Activated naive CD4-positive, alpha-beta T cell treated with anti-CD3 and anti-CD28 coated beads, Interleukin-2, amount 50 U/mL, for 16 hours (primary cell): ENCODE results near the gene TMCO1.
"Not testable (repeated sequence)": the region's sequence is repeated elsewhere in the genome, so short reads cannot be mapped to it uniquely, and the experiment has no call there.

Experiments
- DNase-seq: peaks from one replicate; pipeline ENCODE4 v3.0.0-alpha.2; 2020

The TMCO1 gene

GRCh38 chr1:165768513-165769394, at the start of gene TMCO1:
Gene TMCO1, minus strand, starts transcription at chr1:165768868. Its CDS starts 117 bp downstream, at chr1:165768751.
- peak; percentile 92 for DNase-seq

DNA sequence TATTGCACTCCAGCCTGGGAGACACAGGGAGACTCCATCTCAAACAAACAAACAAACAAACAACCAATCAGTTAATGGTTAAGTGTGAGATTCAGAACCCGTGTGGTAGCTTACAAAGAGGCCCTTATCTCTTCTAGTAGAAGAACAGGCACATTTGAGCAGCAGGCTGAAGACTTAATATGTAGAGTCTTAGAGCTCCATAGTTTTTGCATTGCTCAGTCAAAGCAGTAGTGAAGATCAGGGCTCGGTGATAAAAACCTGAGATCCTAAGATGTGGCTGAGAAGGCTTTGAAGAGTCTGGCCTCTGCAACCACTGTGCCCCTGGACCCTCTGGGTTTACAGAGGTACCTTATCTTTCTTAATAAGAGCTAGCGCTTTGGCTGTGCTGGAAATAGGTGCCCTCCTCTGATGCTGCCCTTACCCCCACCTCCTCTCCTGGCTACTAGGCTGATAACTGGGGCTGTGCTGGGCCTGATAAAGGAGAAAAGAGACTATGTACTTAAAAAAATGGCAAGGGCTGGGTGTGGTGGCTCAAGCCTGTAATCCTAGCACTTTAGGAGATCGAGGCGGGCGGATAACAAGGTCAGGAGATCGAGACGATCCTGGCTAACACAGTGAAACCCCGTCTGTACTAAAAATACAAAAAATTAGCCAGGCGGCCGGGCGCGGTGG, 48.3 kb upstream of the TMCO1 start:
- no peak for DNase-seq

DNA sequence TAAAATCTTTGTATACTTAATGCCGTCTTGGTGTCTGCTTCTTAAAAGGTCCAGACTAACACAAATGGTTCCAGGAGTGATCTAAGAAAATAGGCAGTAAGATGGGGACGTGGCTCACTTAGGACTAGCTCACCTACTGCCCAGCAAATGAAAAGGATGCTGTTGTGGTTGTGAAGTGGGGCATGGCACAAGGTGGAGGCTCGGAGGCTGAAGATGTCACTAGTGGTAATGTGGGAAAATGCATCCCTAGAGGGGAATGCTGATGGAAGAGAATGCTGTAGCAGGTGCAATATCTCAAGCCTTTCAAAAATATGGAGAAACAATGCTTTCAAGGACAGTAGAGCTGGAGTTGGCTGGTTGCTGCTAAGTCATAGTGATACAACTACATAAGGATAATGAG, 47.5 kb upstream of the TMCO1 start:
- DNase-seq: no peak

DNA sequence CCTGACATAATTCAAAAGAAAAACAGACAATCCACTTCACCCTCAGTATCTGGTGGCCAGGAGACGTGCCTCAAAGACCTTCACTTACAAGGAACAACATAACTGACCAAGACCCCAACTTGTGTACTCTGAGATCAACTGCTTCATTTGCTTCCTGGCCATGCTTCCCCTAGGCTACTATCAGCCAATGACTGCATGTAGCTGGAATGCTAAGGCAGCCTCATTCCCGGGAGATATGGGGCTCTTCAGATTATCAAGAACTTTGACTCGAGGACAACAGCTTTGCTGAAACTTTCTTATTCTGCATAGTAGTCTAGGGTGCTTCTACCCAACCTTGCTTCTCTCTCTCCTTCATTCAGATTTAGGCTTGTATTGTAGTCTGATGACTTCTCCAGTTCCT, 47.1 kb upstream of the TMCO1 start:
- DNase-seq: no peak

GRCh38 chr1:165807613-165808012, 38.9 kb upstream of the TMCO1 start:
- DNase-seq: no peak

- not testable (repeated sequence) for DNase-seq
Measured at GRCh38 chr1:165804513-165804912, 35.8 kb upstream of the TMCO1 start.

DNA sequence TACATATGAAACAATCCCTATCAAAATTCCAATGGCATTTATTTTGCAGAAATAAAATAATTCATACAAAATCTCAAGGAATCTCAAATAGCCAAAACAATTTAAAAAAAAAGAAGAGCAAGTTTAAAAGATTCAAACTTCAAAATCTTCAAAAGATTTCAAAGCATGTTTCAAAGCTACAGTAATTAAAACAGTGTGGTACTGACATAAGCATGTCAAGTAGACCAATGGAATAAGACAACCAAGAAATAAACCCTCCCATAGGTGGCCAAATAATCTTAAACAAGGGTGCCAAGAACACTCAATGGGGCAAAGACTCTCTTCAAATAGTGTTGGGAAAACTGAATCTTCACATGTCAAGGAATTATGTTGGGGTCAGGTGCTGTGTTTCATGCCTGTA, 30.7 kb upstream of the TMCO1 start:
- DNase-seq: no peak

GRCh38 chr1:165795894-165796293, 27.2 kb upstream of the TMCO1 start:
- DNase-seq: no peak

- no peak for DNase-seq
Measured at GRCh38 chr1:165793951-165794350, 25.3 kb upstream of the TMCO1 start.

- DNase-seq: no peak
Measured at GRCh38 chr1:165787741-165788140, 19.1 kb upstream of the TMCO1 start.

- DNase-seq: not testable (repeated sequence)
Measured at GRCh38 chr1:165783519-165783918, 14.9 kb upstream of the TMCO1 start.

- DNase-seq: not testable (repeated sequence)
Measured at GRCh38 chr1:165778197-165778596, 9.5 kb upstream of the TMCO1 start.

DNA sequence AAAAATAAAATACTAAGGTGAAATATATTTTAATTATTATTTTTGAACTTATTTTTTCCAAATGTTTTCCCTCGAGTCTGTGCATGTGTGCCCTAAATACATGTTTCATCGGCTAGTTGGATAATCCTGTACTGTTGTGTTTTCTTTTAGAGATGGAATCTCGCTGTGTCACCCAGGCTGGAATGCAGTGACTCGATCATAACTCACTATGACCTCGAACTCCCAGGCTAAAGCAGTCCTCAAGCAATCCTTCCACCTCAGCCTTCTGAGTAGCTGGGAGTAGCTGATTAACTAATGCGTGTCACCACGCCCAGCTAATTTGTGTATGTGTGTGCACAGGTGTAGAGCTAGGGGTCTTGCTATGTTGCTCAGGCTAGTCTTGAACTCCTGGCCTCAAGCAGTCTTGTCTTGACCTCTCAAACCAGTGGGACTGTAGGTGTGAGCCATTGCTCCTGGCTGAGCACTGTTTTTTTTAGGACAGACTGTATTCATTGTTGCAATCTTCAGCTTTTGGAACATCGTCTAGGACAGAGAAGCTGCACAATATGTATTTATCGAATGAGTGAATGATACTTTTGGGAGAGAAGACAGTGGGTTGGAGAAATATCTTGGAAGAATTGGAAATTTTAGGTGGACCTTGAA, 4.8 kb upstream of the TMCO1 start:
- DNase-seq: no peak

DNA sequence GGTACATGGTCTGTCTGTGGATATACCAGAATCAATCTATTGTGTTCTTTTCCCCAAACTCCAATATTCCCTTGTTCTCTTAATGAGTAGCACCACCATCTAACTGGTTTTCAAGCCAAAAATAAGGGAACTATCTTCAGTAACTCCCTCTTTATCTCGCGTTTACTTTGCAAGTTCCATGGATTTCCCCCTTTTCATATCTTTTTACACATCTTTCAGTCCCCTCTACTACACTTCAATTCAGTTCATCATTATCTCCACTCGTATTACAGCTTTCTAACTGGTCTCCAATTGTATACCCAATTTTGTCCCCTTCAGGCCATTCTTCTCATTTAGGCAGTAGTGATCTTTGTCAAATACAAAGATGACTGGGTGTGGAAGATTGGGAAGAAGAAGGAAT, 4.1 kb upstream of the TMCO1 start:
- DNase-seq: no peak

GRCh38 chr1:165764277-165764676, 4.4 kb downstream of the TMCO1 start:
- DNase-seq: no peak

DNA sequence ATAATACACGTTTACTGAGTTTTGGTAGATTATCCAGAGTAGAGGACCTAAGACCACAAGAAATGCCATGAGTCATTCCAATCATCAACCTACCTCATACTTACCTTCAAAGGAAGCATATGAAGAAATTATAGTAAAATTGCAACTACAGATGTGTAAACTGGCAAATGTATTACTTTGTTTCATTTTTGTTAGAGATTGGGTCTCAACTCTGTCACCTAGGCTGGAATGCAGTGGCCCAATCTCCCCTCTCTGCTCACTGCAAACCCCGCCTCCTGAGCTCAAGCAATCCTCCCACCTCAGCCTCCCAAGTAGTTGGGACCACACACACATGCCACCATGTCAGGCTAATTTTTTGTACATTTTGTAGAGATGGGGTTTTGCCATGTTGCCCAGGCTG, 5.2 kb downstream of the TMCO1 start:
- peak; percentile 20 for DNase-seq

DNA sequence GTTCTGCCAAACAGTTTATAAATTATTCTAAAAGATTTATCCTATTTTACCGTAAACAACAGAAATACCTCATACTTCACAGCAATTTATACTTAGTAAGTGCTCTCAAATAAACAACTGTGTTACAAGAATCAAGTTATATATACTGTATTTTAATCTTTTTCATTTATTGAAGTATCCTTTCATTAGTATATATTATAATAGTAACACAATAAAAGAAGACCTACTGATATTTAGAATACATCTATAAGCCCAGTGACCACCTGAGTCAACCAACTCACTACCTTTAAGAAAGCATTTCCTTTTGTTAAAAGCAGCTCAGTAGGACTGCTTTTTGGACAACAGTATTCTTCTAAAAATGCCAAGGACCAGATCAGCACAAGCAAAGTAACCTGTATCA, 5.9 kb downstream of the TMCO1 start:
- no peak for DNase-seq

GRCh38 chr1:165759095-165759494, 9.6 kb downstream of the TMCO1 start:
- DNase-seq: no peak

- no peak for DNase-seq
Measured at GRCh38 chr1:165755393-165756010, 13.2 kb downstream of the TMCO1 start.

DNA sequence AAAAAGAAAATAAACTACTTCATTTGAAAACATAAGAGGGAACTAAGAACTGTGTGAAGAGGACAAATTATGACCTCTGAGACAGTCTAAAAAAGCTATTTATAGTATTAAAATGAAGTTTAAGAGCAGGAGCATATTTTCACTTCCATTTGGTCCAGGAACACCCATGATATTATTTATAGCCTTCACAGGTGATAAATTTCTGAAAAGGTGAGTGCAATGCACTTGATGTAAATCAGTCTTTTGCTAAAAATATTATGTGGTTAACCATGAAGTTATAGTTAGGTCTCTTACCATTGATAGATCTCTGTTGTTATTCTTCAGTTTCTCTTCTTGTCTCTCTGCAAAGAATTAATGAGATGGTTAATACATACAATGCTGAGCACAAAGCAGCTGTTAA, 14.7 kb downstream of the TMCO1 start:
- DNase-seq: no peak

DNA sequence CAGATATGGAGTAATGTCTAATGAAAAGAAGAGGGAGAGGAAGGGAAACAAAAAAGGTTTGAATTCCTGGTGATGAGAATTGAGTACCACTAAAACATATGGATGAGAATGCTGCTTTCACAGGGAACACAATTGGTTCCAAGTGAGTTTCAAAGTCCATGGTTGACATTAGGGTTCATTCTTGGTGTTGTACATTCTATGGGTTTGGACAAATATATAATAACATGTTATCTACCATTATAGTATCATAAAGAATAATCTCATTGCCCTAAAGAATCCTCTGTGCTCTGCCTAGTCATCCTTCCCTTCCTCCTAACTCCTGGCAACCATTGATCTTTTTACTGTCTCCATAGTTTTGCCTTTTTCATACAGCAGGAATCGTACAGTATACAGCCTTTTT, 20.1 kb downstream of the TMCO1 start:
- DNase-seq: no peak

- no peak for DNase-seq
Measured at GRCh38 chr1:165747632-165748447, 20.8 kb downstream of the TMCO1 start.
